K562 (cell line): ENCODE data around the gene ENHO. TPM values are rescaled to one million over a fixed set of nuclear protein-coding genes. Genes with fewer than 3 reads are reported as not detected.

Experiments used
- ATAC-seq: fragments of 200-7000 bp; cut with Tn5 transposase; 3 replicates; pipeline ENCODE4 v1.9.1; 2020; ENCODE audit warnings: moderate library complexity
- BruUV-seq: library from RNA; stranded (reverse); fragments of 400-500 nt; replicated peaks from 2 replicates; lab custom pipeline; 2021; lab: Mats Ljungman, UMichigan
- CTCF ChIA-PET: fragments of 300-600 bp; formaldehyde crosslinking; extraction: SDS; loops from one replicate; lab custom pipeline; 2021; ENCODE audit warnings: low intra/inter-chr PET ratio; lab: Yijun Ruan, JAX
- POLR2A ChIA-PET: fragments of 300-600, 350-650 bp; sonication (Branson Sonifier 250); formaldehyde crosslinking; extraction: SDS; loops from one replicate; lab custom pipeline; 2021; ENCODE audit warnings: antibody characterized with exemption, inconsistent platforms; lab: Yijun Ruan, JAX
- DNase-seq, 4 experiments: peaks; one replicate each; pipeline versions ENCODE4 v3.0.0 to v3.0.0-alpha.2; 2011 to 2018; ENCODE audit warnings: low spot score in 3 of 4, mixed read lengths in 3 of 4; ENCODE audit errors: extremely low read depth in 1 of 4
- FAIRE-seq: peaks from 2 replicates; lab custom pipeline; 2011; peaks lifted over from hg19 to GRCh38; lab: Jason Lieb, UNC
- H2AFZ ChIP-seq: 2 replicates; pipeline ENCODE4 v1.6.0; 2011; ENCODE audit warnings: low read depth, low read length, control low read depth, inconsistent platforms
- H3K27ac ChIP-seq: fragments of 200-600 bp; 3 replicates; pipeline ENCODE4 v1.8.0; 2011; ENCODE audit warnings: low read depth, mild to moderate bottlenecking, control low read depth, inconsistent platforms, low read length, moderate library complexity, mixed read lengths; ENCODE audit errors: extremely low read depth
- H3K27me3 ChIP-seq, 2 experiments: fragments of 300-600 bp in 1 of 2; 2 replicates in 1 of 2; 3 replicates in 1 of 2; pipeline versions ENCODE4 v1.6.0 to v1.8.0; 2011; ENCODE audit warnings: inconsistent platforms in 2 of 2, low read length in 2 of 2, mild to moderate bottlenecking in 1 of 2, mixed read lengths in 1 of 2, moderate library complexity in 1 of 2; ENCODE audit not compliant: control insufficient read depth in 2 of 2, insufficient read depth in 2 of 2
- H3K36me3 ChIP-seq: fragments of 300-600 bp; 3 replicates; pipeline ENCODE4 v1.8.0; 2011; ENCODE audit warnings: mild to moderate bottlenecking, low read length, inconsistent platforms; ENCODE audit not compliant: control insufficient read depth, insufficient read depth
- H3K4me1 ChIP-seq, 2 experiments: fragments of 200-600 bp in 1 of 2; replicated peaks in 1 of 2; 2 replicates in 1 of 2; 3 replicates in 1 of 2; pipeline versions ENCODE4 v1.5.1 to v1.8.0; 2011; ENCODE audit warnings: inconsistent platforms in 2 of 2, low read length in 2 of 2, mild to moderate bottlenecking in 1 of 2, mixed read lengths in 1 of 2, moderate library complexity in 1 of 2; ENCODE audit not compliant: control insufficient read depth in 2 of 2, insufficient read depth in 2 of 2
- H3K4me2 ChIP-seq: 2 replicates; pipeline ENCODE4 v1.6.1; 2011; ENCODE audit warnings: low read length, control low read depth, inconsistent platforms, mixed read lengths; ENCODE audit not compliant: insufficient read depth
- H3K4me3 ChIP-seq: fragments of 200-600 bp; sonication (generic), shearing (Covaris generic); 2 replicates; pipeline ENCODE4 v1.5.1; 2016; ENCODE audit warnings: control low read depth, inconsistent platforms
- H3K79me2 ChIP-seq: fragments of 200-600 bp; 3 replicates; pipeline ENCODE4 v1.8.0; 2011; ENCODE audit warnings: low read length, inconsistent platforms; ENCODE audit not compliant: control insufficient read depth, insufficient read depth
- H3K9ac ChIP-seq, 2 experiments: 2 replicates each; pipeline versions ENCODE4 v1.6.0 to v1.6.1; 2011; ENCODE audit warnings: low read depth in 2 of 2, low read length in 2 of 2, control low read depth in 1 of 2, inconsistent platforms in 1 of 2, mild to moderate bottlenecking in 1 of 2, mixed read lengths in 1 of 2; ENCODE audit not compliant: insufficient read depth in 1 of 2
- H3K9me1 ChIP-seq: one replicate; pipeline ENCODE4 v1.6.0; 2011; ENCODE audit warnings: inconsistent platforms, mild to moderate bottlenecking, low read length, moderate library complexity; ENCODE audit not compliant: control insufficient read depth, insufficient read depth
- H3K9me3 ChIP-seq: replicated peaks from 2 replicates; pipeline ENCODE4 v1.5.1; 2011; ENCODE audit warnings: low read depth, low read length, inconsistent platforms; ENCODE audit not compliant: control insufficient read depth, insufficient read depth
- H4K20me1 ChIP-seq: replicated peaks from 2 replicates; pipeline ENCODE4 v1.6.1; 2011; ENCODE audit warnings: low read length, inconsistent platforms, mixed read lengths; ENCODE audit not compliant: control insufficient read depth, insufficient read depth
- EWSR1 ChIP-seq: fragments of 450-650 bp; IDR thresholded peaks from 2 replicates; pipeline ENCODE4 v1.6.1; 2018; ENCODE audit warnings: borderline replicate concordance, mild to moderate bottlenecking, low read depth, moderate library complexity; ENCODE audit not compliant: partially characterized antibody
- PURB ChIP-seq: sonication (generic); formaldehyde crosslinking; IDR thresholded peaks from 2 replicates; pipeline ENCODE4 v1.9.0; 2021; ENCODE audit warnings: low read depth, mild to moderate bottlenecking, missing genetic modification reagents
- SMARCA4 ChIP-seq: fragments of 450-650 bp; IDR thresholded peaks from 2 replicates; pipeline ENCODE4 v1.6.1; 2016
- ZNF232 ChIP-seq: sonication (generic); formaldehyde crosslinking; IDR thresholded peaks from 2 replicates; pipeline ENCODE4 v1.8.0; 2022; ENCODE audit warnings: mild to moderate bottlenecking, missing genetic modification reagents
- ZNF282 ChIP-seq: sonication (generic); formaldehyde crosslinking; IDR thresholded peaks from 2 replicates; pipeline ENCODE4 v1.8.1; 2023; ENCODE audit warnings: missing genetic modification reagents
- WGBS: fragments of 100-300 bp; shearing (Covaris generic); methylation state at CpG from one replicate; pipeline ENCODE4 v1.1.6; 2016; ENCODE audit warnings: low coverage, mixed read lengths; ENCODE audit not compliant: insufficient coverage; ENCODE audit errors: missing lambda C conversion rate; 5-methylcytosine and 5-hydroxymethylcytosine counted together
- in situ Hi-C: fragments of 300-500 bp; cut with MboI; formaldehyde crosslinking; loops from 4 replicates; pipeline ENCODE4 v1.15.0; 2018; ENCODE audit warnings: inconsistent platforms, mixed read lengths
- intact Hi-C: fragments of 100-400 bp; cut with micrococcal nuclease; formaldehyde crosslinking; loops from 2 replicates; pipeline ENCODE4 v1.14.2; 2022
- polyA plus RNA-seq, 8 experiments: library from polyadenylated mRNA; depleted of rRNA in 4 of 8; stranded (reverse) in 5 of 8; unstranded in 3 of 8; fragments of >200 nt; fragmentation: Nextera tagmentation in 2 of 8; fragmentation: Illumina TruSeq in 1 of 8; extraction: Ambion mirVana in 2 of 8; extraction: Trizol in 1 of 8; gene quantifications; 2 replicates each; pipeline versions ENCODE4 v1.2.1 to v1.2.3, GENCODE V29; 2011 to 2014; ENCODE audit warnings: inconsistent platforms in 1 of 8, missing spikeins in 1 of 8
- total RNA-seq, 7 experiments: library from RNA; depleted of rRNA in 6 of 7; stranded (reverse); fragments of >200 nt in 6 of 7; fragmentation: Illumina TruSeq in 2 of 7; extraction: Trizol in 2 of 7; gene quantifications; 2 replicates each; pipeline versions ENCODE4 v1.2.1 to v1.2.3, GENCODE V29; 2011 to 2021; ENCODE audit warnings: low replicate concordance in 1 of 7
- TF ChIP-seq, protein P1 (sequence below): fragments of 250-450 bp; sonication (Bioruptor Pico); IDR thresholded peaks from 2 replicates; pipeline ENCODE4 v1.8.0; 2022; ENCODE audit warnings: moderate library complexity, mild to moderate bottlenecking, inconsistent platforms

The ENHO gene
- total and polyA plus RNA-seq, 9 of the 15 experiments (the other 6 are each of a cell fraction or from before 2014, with no cell fraction given): 0.24 TPM; not detected in 8

DNA sequence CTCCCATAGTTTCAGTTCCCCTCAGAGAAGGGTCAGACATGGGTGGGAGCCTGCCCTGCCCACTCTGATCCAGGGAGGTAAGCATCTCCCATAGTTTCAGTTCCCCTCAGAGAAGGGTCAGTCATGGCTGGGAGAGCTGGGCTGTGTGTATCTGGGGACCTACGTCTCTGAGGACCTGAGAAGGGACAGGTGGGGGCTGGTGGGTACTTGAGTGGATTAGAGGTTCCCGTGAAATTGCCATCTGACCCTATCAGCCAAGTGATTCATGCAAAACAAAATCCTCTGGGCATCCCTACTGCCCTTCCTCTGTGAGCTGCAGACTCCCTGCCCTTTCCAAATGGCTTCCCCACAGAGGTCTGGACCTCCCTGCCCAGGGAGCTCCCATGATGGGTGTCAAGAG lies 3.9 kb downstream of the ENHO start:
- intact Hi-C loops: no loop called here
- H3K4me3 ChIP-seq: no peak overlapping the region
- BruUV-seq: no TSS peak
- no peak overlapping the region for H3K27ac ChIP-seq
- no peaks in the 10 kb centered on the region for H3K9me3 ChIP-seq
- no peaks in the 10 kb centered on the region for H3K9me1 ChIP-seq
- no peak for FAIRE-seq
- H4K20me1 ChIP-seq: no peaks in the 10 kb centered on the region
- TF ChIP-seq, protein P1, sequence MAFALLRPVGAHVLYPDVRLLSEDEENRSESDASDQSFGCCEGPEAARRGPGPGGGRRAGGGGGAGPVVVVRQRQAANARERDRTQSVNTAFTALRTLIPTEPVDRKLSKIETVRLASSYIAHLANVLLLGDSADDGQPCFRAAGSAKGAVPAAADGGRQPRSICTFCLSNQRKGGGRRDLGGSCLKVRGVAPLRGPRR: no peak
- TF ChIP-seq SMARCA4 (no peak), ZNF232 (CRISPR knock-in tag) (no peak), ZNF282 (CRISPR knock-in tag) (no peak)
- TF ChIP-seq, all 486 proteins: peak for 0
- WGBS: 0% methylated on average over 2 of the region's 2 CpGs
- no peak overlapping the region for H2AFZ ChIP-seq
- peaks cover 0 to 21% of the 10 kb centered on the region in 2 experiments; a peak in 3 of 5 replicates for H3K27me3 ChIP-seq
- ChIA-PET POLR2A (no interaction called here), CTCF (no interaction called here)
- in situ Hi-C loops: no loop called here
- no peaks in the 10 kb centered on the region for H3K79me2 ChIP-seq
- peaks cover 6 to 12% of the 10 kb centered on the region in 2 experiments; a peak in 4 of 5 replicates for H3K4me1 ChIP-seq
- H3K4me2 ChIP-seq: no peak overlapping the region
- no peaks in the 10 kb centered on the region for H3K36me3 ChIP-seq
- ATAC-seq: no peak
- DNase-seq: no peak
- no peak overlapping the region for H3K9ac ChIP-seq

DNA sequence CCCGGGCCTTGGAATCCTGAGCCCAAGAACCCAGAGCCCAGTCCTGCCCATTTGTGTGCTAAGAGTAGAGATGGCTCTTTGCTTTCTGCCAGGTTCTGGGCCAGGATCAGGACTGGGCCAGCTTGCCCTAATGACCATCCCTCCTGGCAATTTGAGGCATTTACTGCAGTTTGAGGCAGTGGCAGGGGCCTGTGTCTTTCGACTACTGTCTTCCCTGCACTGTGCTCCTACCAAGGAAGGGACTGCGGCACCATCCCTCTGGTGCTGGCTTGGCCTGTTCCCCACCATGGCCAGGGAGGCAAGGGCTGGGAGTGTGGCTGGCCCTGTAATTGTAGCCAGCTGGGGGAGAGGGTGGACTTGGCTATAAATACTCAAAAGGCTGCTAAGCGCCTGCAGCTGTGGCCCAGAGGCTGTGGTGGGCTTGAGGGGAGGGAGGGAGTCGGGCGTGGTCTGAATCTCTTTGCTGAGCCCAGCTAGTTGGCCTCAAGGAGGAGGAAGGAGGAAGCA lies 4.6 kb downstream of the ENHO start:
- H3K9ac ChIP-seq: no peak overlapping the region
- FAIRE-seq: no peak
- H3K4me3 ChIP-seq: no peak overlapping the region
- H3K36me3 ChIP-seq: no peaks in the 10 kb centered on the region
- H3K27ac ChIP-seq: no peak overlapping the region
- 9% methylated on average over 3 of the region's 6 CpGs for WGBS
- H3K79me2 ChIP-seq: no peaks in the 10 kb centered on the region
- in situ Hi-C loops: no loop called here
- no peak for ATAC-seq
- no peak overlapping the region for H2AFZ ChIP-seq
- H4K20me1 ChIP-seq: no peaks in the 10 kb centered on the region
- ChIA-PET POLR2A (no interaction called here), CTCF (no interaction called here)
- no peak for DNase-seq
- TF ChIP-seq EWSR1 (no peak), PURB (CRISPR knock-in tag) (no peak)
- peaks cover 0 to 21% of the 10 kb centered on the region in 2 experiments; a peak in 3 of 5 replicates for H3K27me3 ChIP-seq
- H3K4me2 ChIP-seq: no peak overlapping the region
- peaks cover under 1 to 10% of the 10 kb centered on the region in 2 experiments; a peak in 3 of 5 replicates for H3K4me1 ChIP-seq
- intact Hi-C loops: no loop called here
- H3K9me1 ChIP-seq: no peaks in the 10 kb centered on the region
- BruUV-seq: no TSS peak
- H3K9me3 ChIP-seq: no peaks in the 10 kb centered on the region
